Renal cortical epithelial cell (primary cell): ENCODE data around the gene FUCA2. TPM values are rescaled to one million over a fixed set of nuclear protein-coding genes. Genes with fewer than 3 reads are reported as not detected.
"Not testable (repeated sequence)": the region's sequence is repeated elsewhere in the genome, so short reads cannot be mapped to it uniquely, and the experiment has no call there.

Experiments
- DNase-seq: peaks from one replicate; pipeline ENCODE4 v3.0.0-alpha.2; 2011; ENCODE audit warnings: low read depth
- total RNA-seq: library from RNA; depleted of rRNA; stranded (reverse); fragments of >200 nt; gene quantifications from 2 replicates; pipeline ENCODE4 v1.2.3, GENCODE V29; 2014

FUCA2 gene
- total RNA-seq, 1 donor from 2014 or later, result 38.7 TPM

GRCh38 chr6:143536866-143537691, 25.6 kb upstream of the FUCA2 start:
- DNase-seq, result no peak

GRCh38 chr6:143536461-143536865, 24.9 kb upstream of the FUCA2 start:
- DNase-seq, result no peak

- DNase-seq, result no peak
These were observed 23.7 kb upstream of the FUCA2 start for GRCh38 chr6:143535189-143535614.

GRCh38 chr6:143531720-143532499, 20.4 kb upstream of the FUCA2 start:
- no peak for DNase-seq

GRCh38 chr6:143529095-143529494, 17.6 kb upstream of the FUCA2 start:
- no peak for DNase-seq

- no peak for DNase-seq
These were observed 16.8 kb upstream of the FUCA2 start for GRCh38 chr6:143528164-143528811.

- no peak for DNase-seq
These were observed 16.2 kb upstream of the FUCA2 start for GRCh38 chr6:143527677-143528076.

GRCh38 chr6:143525356-143525755, 13.8 kb upstream of the FUCA2 start:
- DNase-seq, result no peak

- peak; percentile 97 for DNase-seq
These were observed 10.6 kb upstream of the FUCA2 start for GRCh38 chr6:143522039-143522600.

- DNase-seq, result no peak
These were observed 5.9 kb upstream of the FUCA2 start for GRCh38 chr6:143517447-143517773.

GRCh38 chr6:143516690-143517446, 5.3 kb upstream of the FUCA2 start:
- DNase-seq, result no peak

- DNase-seq, result no peak
These were observed 4.3 kb upstream of the FUCA2 start for GRCh38 chr6:143515766-143516355.

GRCh38 chr6:143515061-143515760, 3.7 kb upstream of the FUCA2 start:
- no peak for DNase-seq

- no peak for DNase-seq
These were observed 1.9 kb upstream of the FUCA2 start for GRCh38 chr6:143513410-143513809.

GRCh38 chr6:143510326-143510725, 1.2 kb downstream of the FUCA2 start:
- not testable (repeated sequence) for DNase-seq

- DNase-seq, result no peak
These were observed 4.0 kb downstream of the FUCA2 start for GRCh38 chr6:143507358-143508145.

- no peak for DNase-seq
These were observed 4.9 kb downstream of the FUCA2 start for GRCh38 chr6:143506620-143507019.

GRCh38 chr6:143506199-143506598, 5.3 kb downstream of the FUCA2 start:
- no peak for DNase-seq

GRCh38 chr6:143505537-143505936, 6.0 kb downstream of the FUCA2 start:
- no peak for DNase-seq

- DNase-seq, result peak; percentile 10
These were observed 6.4 kb downstream of the FUCA2 start for GRCh38 chr6:143505111-143505510.
